H1 (cell line): ENCODE results near the gene WNT7A. TPM values are rescaled to one million over a fixed set of nuclear protein-coding genes. Genes with fewer than 3 reads are reported as not detected.

Experiments used
- CTCF ChIA-PET: fragments of 300-600 bp; sonication (Branson Sonifier 250); formaldehyde crosslinking; loops from one replicate; lab custom pipeline; 2021; ENCODE audit not compliant: partially characterized antibody; lab: Charles Lee
- POLR2A ChIA-PET: fragments of 300-600 bp; sonication (Branson Sonifier 250); formaldehyde crosslinking; loops from one replicate; lab custom pipeline; 2021; ENCODE audit warnings: inconsistent platforms; ENCODE audit not compliant: partially characterized antibody; lab: Charles Lee
- DNase-seq, 2 experiments: peaks; one replicate each; pipeline versions ENCODE4 v3.0.0 to v3.0.0-alpha.2; 2010 to 2022; ENCODE audit warnings: low spot score in 2 of 2, low read depth in 1 of 2, mixed read lengths in 1 of 2
- FAIRE-seq: peaks from 2 replicates; lab custom pipeline; 2011; peaks lifted over from hg19 to GRCh38; lab: Jason Lieb, UNC
- H2AFZ ChIP-seq: 2 replicates; pipeline ENCODE4 v1.8.1; 2012; ENCODE audit warnings: low read length, inconsistent platforms
- H2AK5ac ChIP-seq: 2 replicates; pipeline ENCODE4 v1.6.1; 2013; ENCODE audit warnings: low read depth, low read length
- H2BK120ac ChIP-seq: replicated peaks from 2 replicates; pipeline ENCODE3; 2013; ENCODE audit warnings: low read depth, low read length, inconsistent platforms
- H2BK12ac ChIP-seq: 2 replicates; pipeline ENCODE4 v1.6.1; 2013; ENCODE audit warnings: low read depth, low read length
- H2BK15ac ChIP-seq: 2 replicates; pipeline ENCODE4 v1.6.1; 2013; ENCODE audit warnings: low read length
- H2BK20ac ChIP-seq: 2 replicates; pipeline ENCODE4 v1.6.1; 2013; ENCODE audit warnings: low read length
- H2BK5ac ChIP-seq: 2 replicates; pipeline ENCODE4 v1.6.1; 2013; ENCODE audit warnings: low read depth, low read length
- H3K14ac ChIP-seq: 2 replicates; pipeline ENCODE4 v1.6.1; 2013; ENCODE audit warnings: inconsistent platforms; ENCODE audit not compliant: insufficient read length
- H3K18ac ChIP-seq: 2 replicates; pipeline ENCODE4 v1.6.1; 2013; ENCODE audit warnings: low read length; ENCODE audit errors: extremely low read depth
- H3K23ac ChIP-seq: 2 replicates; pipeline ENCODE4 v1.6.1; 2013; ENCODE audit warnings: inconsistent platforms; ENCODE audit not compliant: insufficient read length
- H3K23me2 ChIP-seq: 2 replicates; pipeline ENCODE4 v1.6.1; 2013; ENCODE audit warnings: low read depth, low read length
- H3K27ac ChIP-seq: 2 replicates; pipeline ENCODE4 v1.6.1; 2011; ENCODE audit warnings: low read depth, low read length, inconsistent platforms
- H3K27me3 ChIP-seq, 4 experiments: replicated peaks in 1 of 4; 1 replicate in 1 of 4; 2 replicates in 3 of 4; pipeline versions ENCODE4 v1.6.1 to v1.8.1; 2011 to 2013; ENCODE audit warnings: low read length in 3 of 4, mild to moderate bottlenecking in 3 of 4, inconsistent platforms in 2 of 4, mixed read lengths in 2 of 4, moderate library complexity in 1 of 4; ENCODE audit not compliant: control insufficient read depth in 3 of 4, insufficient read depth in 3 of 4; ENCODE audit errors: extremely low read depth in 1 of 4
- H3K36me3 ChIP-seq, 4 experiments: 2 replicates each; pipeline versions ENCODE4 v1.6.1 to v1.8.1; 2011 to 2013; ENCODE audit warnings: mild to moderate bottlenecking in 4 of 4, low read length in 3 of 4, moderate library complexity in 2 of 4, control low read depth in 1 of 4, inconsistent platforms in 1 of 4; ENCODE audit not compliant: insufficient read depth in 4 of 4, control insufficient read depth in 2 of 4
- H3K4ac ChIP-seq: replicated peaks from 2 replicates; pipeline ENCODE3; 2013; ENCODE audit warnings: low read length, low read depth, mixed read lengths, inconsistent platforms; ENCODE audit not compliant: insufficient read length
- H3K4me1 ChIP-seq, 4 experiments: replicated peaks in 1 of 4; 1 replicate in 1 of 4; 2 replicates in 3 of 4; pipeline versions ENCODE4 v1.6.1 to v1.8.1; 2011 to 2013; ENCODE audit warnings: low read length in 3 of 4, inconsistent platforms in 2 of 4, mixed read lengths in 1 of 4; ENCODE audit not compliant: insufficient read depth in 4 of 4, control insufficient read depth in 3 of 4
- H3K4me2 ChIP-seq, 2 experiments: 2 replicates each; pipeline versions ENCODE4 v1.6.1 to v1.8.1; 2011 to 2013; ENCODE audit warnings: low read depth in 2 of 2, low read length in 2 of 2, control low read depth in 1 of 2, inconsistent platforms in 1 of 2, mild to moderate bottlenecking in 1 of 2; ENCODE audit not compliant: insufficient read depth in 1 of 2
- H3K4me3 ChIP-seq, 4 experiments: fragments of 200-600, 300-600 bp in 1 of 4; sonication (generic), shearing (Covaris generic), sonication (Bioruptor Twin) in 1 of 4; 2 replicates each; pipeline versions ENCODE4 v1.5.1 to v1.8.1; 2011 to 2016; ENCODE audit warnings: low read length in 4 of 4, low read depth in 3 of 4, control low read depth in 2 of 4, inconsistent platforms in 2 of 4, mild to moderate bottlenecking in 2 of 4, mixed read lengths in 1 of 4, moderate library complexity in 1 of 4; ENCODE audit not compliant: insufficient read depth in 2 of 4; ENCODE audit errors: extremely low read depth in 1 of 4
- H3K56ac ChIP-seq: replicated peaks from 2 replicates; pipeline ENCODE3; 2013; ENCODE audit warnings: low read depth, mild to moderate bottlenecking, mixed read lengths, low read length, inconsistent platforms; ENCODE audit not compliant: insufficient read length
- H3K79me1 ChIP-seq: 2 replicates; pipeline ENCODE4 v1.6.1; 2013; ENCODE audit warnings: low read depth, low read length, control low read depth
- H3K79me2 ChIP-seq, 2 experiments: 2 replicates each; pipeline versions ENCODE4 v1.6.1 to v1.8.1; 2012 to 2013; ENCODE audit warnings: low read length in 2 of 2, mild to moderate bottlenecking in 2 of 2, inconsistent platforms in 1 of 2; ENCODE audit not compliant: insufficient read depth in 2 of 2, control insufficient read depth in 1 of 2
- H3K9ac ChIP-seq, 4 experiments: replicated peaks in 1 of 4; 1 replicate in 1 of 4; 2 replicates in 3 of 4; pipeline versions ENCODE4 v1.6.1 to v1.8.1; 2011 to 2013; ENCODE audit warnings: low read depth in 3 of 4, low read length in 3 of 4, control low read depth in 2 of 4, mild to moderate bottlenecking in 2 of 4, moderate library complexity in 2 of 4, inconsistent platforms in 1 of 4; ENCODE audit errors: extremely low read depth in 1 of 4
- H3K9me3 ChIP-seq, 2 experiments: 2 replicates each; pipeline versions ENCODE4 v1.6.1 to v1.8.1; 2012 to 2013; ENCODE audit warnings: mild to moderate bottlenecking in 2 of 2, moderate library complexity in 2 of 2, control low read depth in 1 of 2, inconsistent platforms in 1 of 2, low read depth in 1 of 2, low read length in 1 of 2, mixed read lengths in 1 of 2; ENCODE audit not compliant: insufficient read depth in 2 of 2
- H4K20me1 ChIP-seq, 2 experiments: replicated peaks in 1 of 2; 2 replicates each; pipeline versions ENCODE3 to v1.8.1; 2011 to 2013; ENCODE audit warnings: inconsistent platforms in 2 of 2, low read length in 2 of 2, mild to moderate bottlenecking in 1 of 2; ENCODE audit not compliant: insufficient read depth in 2 of 2, control insufficient read depth in 1 of 2
- H4K5ac ChIP-seq: 2 replicates; pipeline ENCODE4 v1.6.1; 2013; ENCODE audit warnings: low read length, low read depth, mixed read lengths, inconsistent platforms; ENCODE audit not compliant: insufficient read length
- H4K8ac ChIP-seq: 2 replicates; pipeline ENCODE4 v1.8.0; 2013; ENCODE audit warnings: mild to moderate bottlenecking, moderate library complexity, low read length, inconsistent platforms; ENCODE audit not compliant: insufficient read depth; ENCODE audit errors: extremely low read depth
- H4K91ac ChIP-seq: replicated peaks from 2 replicates; pipeline ENCODE3; 2013; ENCODE audit warnings: low read length, mixed read lengths, inconsistent platforms; ENCODE audit not compliant: insufficient read length
- CTCF ChIP-seq, 3 experiments: IDR thresholded peaks; 1 replicate in 2 of 3; 2 replicates in 1 of 3; pipeline versions ENCODE4 v1.5.1 to v1.6.1; 2011; ENCODE audit warnings: low read length in 3 of 3, mild to moderate bottlenecking in 3 of 3, inconsistent platforms in 2 of 3, low read depth in 1 of 3, moderate library complexity in 1 of 3; ENCODE audit not compliant: insufficient read depth in 1 of 3; ENCODE audit errors: control extremely low read depth in 1 of 3
- EZH2 ChIP-seq: fragments of 200-600 bp; sonication (generic); IDR thresholded peaks from 2 replicates; pipeline ENCODE4 v1.7.1; 2012; ENCODE audit warnings: low read depth, mild to moderate bottlenecking, moderate library complexity, low read length, inconsistent platforms; ENCODE audit not compliant: severe bottlenecking
- FOSL1 ChIP-seq: IDR thresholded peaks from 2 replicates; pipeline ENCODE4 v1.6.1; 2011; ENCODE audit warnings: mild to moderate bottlenecking, low read depth, low read length, moderate library complexity; ENCODE audit not compliant: insufficient read depth
- HDAC6 ChIP-seq: IDR thresholded peaks from one replicate; pipeline ENCODE4 v1.7.1; 2012; ENCODE audit warnings: low read depth, mild to moderate bottlenecking, inconsistent platforms, low read length, moderate library complexity
- KDM4A ChIP-seq: IDR thresholded peaks from one replicate; pipeline ENCODE4 v1.7.1; 2012; ENCODE audit warnings: low read depth, mild to moderate bottlenecking, moderate library complexity, low read length, inconsistent platforms; ENCODE audit not compliant: severe bottlenecking
- POLR2A ChIP-seq, 2 experiments: IDR thresholded peaks; 1 replicate in 1 of 2; 2 replicates in 1 of 2; pipeline ENCODE4 v1.6.1; 2011; ENCODE audit warnings: low read depth in 2 of 2, low read length in 2 of 2, mild to moderate bottlenecking in 2 of 2; ENCODE audit errors: control extremely low read depth in 1 of 2
- POLR2AphosphoS5 ChIP-seq: IDR thresholded peaks from 2 replicates; pipeline ENCODE4 v1.6.1; 2011; ENCODE audit warnings: low read depth, low read length
- RNF2 ChIP-seq: fragments of 200-900, 300-1000 bp; sonication (generic); IDR thresholded peaks from 2 replicates; pipeline ENCODE4 v1.7.1; 2016; ENCODE audit warnings: borderline replicate concordance, low read depth, mild to moderate bottlenecking, antibody characterized with exemption, low read length; ENCODE audit not compliant: poor library complexity, severe bottlenecking; ENCODE audit errors: missing control alignments
- YY1 ChIP-seq: IDR thresholded peaks from 2 replicates; pipeline ENCODE4 v1.6.1; 2011; ENCODE audit warnings: low read depth, mild to moderate bottlenecking, low read length
- WGBS, 2 experiments: shearing (Covaris generic) in 1 of 2; methylation state at CpG; one replicate each; pipeline versions ENCODE4 v1.1.6 to v1.1.7; 2013 to 2015; ENCODE audit warnings: low lambda C conversion rate in 2 of 2, mixed read lengths in 2 of 2, inconsistent platforms in 1 of 2, low coverage in 1 of 2, missing lambda C conversion rate in 1 of 2; ENCODE audit not compliant: insufficient replicate concordance in 2 of 2, insufficient coverage in 1 of 2, insufficient read length in 1 of 2; ENCODE audit errors: extremely low coverage in 1 of 2, missing lambda C conversion rate in 1 of 2; 5-methylcytosine and 5-hydroxymethylcytosine counted together
- polyA plus RNA-seq, 7 experiments: library from polyadenylated mRNA; depleted of rRNA in 3 of 7; stranded (reverse) in 5 of 7; unstranded in 2 of 7; fragments of >200 nt in 5 of 7; fragments of 200-250 nt in 2 of 7; gene quantifications; 1 replicate in 5 of 7; 2 replicates in 1 of 7; 4 replicates in 1 of 7; pipeline versions ENCODE4 v1.2.1 to v1.2.3, GENCODE V29; 2011 to 2013; ENCODE audit warnings: missing spikeins in 2 of 7, mixed read lengths in 2 of 7
- total RNA-seq: library from RNA; stranded (reverse); fragmentation: NEBNext Ultra II Directional; extraction: Animal tissue kit (Norgen Biotek cat#: 25700); gene quantifications from 2 replicates; pipeline ENCODE4 v1.2.1, GENCODE V29; 2021

The WNT7A gene
- total and polyA plus RNA-seq, 2 of the 8 experiments (the other 6 are each of a cell fraction or from before 2014, with no cell fraction given) = 0.02 TPM; not detected in 1

DNA sequence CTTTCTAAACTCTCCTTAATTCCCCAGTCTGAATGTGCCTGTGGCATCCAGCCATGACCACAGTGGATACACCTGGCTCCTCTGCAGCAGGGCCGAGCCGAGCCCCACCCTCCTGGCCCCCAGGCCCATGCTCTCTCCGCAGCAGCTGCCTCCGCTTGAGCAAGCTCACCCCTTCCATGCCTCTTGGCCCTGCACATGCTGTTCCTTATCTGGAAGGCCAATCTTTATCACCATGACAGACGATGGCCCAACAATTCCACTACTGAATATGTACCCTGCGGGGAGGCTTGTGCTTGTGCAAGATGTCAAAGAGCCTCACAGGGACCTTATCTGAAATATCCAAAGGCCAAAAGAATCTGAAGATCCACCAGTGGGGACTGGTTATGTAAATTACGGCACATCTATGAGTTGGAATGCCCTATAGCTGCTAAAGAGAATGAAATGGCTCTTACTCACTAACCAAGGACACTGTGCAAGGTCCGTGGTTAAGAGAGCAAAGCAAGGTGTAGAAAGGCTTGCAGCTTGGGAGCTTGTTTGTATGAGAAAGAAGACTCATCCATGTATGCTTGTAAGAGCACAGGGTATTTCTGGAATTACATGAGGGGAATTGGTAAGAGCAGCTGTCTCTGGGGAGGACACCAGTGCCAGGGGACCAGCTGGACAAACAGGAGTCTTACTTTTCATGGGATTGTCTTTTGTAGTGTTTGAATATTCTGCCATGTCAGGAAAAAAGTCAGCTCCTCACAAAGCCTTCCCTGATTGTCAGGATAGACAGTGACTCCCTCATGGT is 55.2 kb downstream of the WNT7A start:
- DNase-seq (no peak), FAIRE-seq (no peak)
- Histone ChIP-seq H4K20me1 (no peaks in the 10 kb centered on the region), H3K4me1 (peaks cover 0 to 2% (median 0%) of the 10 kb centered on the region in 4 experiments; a peak in 1 of 7 replicates), H2BK5ac (no peak overlapping the region), H3K4ac (no peak overlapping the region), H3K23me2 (no peaks in the 10 kb centered on the region), H2BK12ac (no peak overlapping the region), H3K14ac (no peak overlapping the region), H3K23ac (no peak overlapping the region), H4K5ac (no peak overlapping the region), H2AFZ (no peak overlapping the region), H3K27ac (no peak overlapping the region), H3K4me2 (no peak overlapping the region), H3K79me2 (no peaks in the 10 kb centered on the region), H3K4me3 (no peak overlapping the region), H3K9me3 (no peaks in the 10 kb centered on the region), H4K91ac (no peak overlapping the region), H3K9ac (no peak overlapping the region), H2BK120ac (no peak overlapping the region), H2BK15ac (no peak overlapping the region), H4K8ac (no peak overlapping the region), H3K27me3 (no peaks in the 10 kb centered on the region), H2AK5ac (no peak overlapping the region), H3K79me1 (no peaks in the 10 kb centered on the region), H3K18ac (no peak overlapping the region), H3K56ac (no peak overlapping the region), H2BK20ac (no peak overlapping the region), H3K36me3 (no peaks in the 10 kb centered on the region)
- ChIA-PET POLR2A (interaction anchor here (1.6 kb wide), 1 partner anchor 97 kb away, joined by 4 read pairs; no protein-coding TSS in a partner anchor), CTCF (interaction anchor here (0.7 to 3.3 kb wide), 11 partner anchors 11 to 595 kb away, joined by 3 to 21 read pairs (median 4); no protein-coding TSS in a partner anchor)
- 86% methylated on average over 8 of the region's 8 CpGs; no CpG with 5 or more reads in 1 of the 2 experiments for WGBS, 2 experiments
- TF ChIP-seq HDAC6 (no peak), POLR2AphosphoS5 (no peak), KDM4A (no peak), POLR2A (IDR thresholded peaks at IDR 0.05; ENCODE audit: control extremely low read depth in 1 of 2, low read depth in 2 of 2, low read length in 2 of 2) (no peak), RNF2 (no peak), EZH2 (no peak), YY1 (no peak), CTCF (IDR thresholded peaks at IDR 0.05; ENCODE audit: control extremely low read depth in 1 of 3, insufficient read depth in 1 of 3, low read depth in 1 of 3, low read length in 3 of 3) (no peak), FOSL1 (no peak)
